NOMO-1 treated with DMSO at 0.1 percent for 48 hours (cell line): ENCODE measurements around the gene SLC28A1.
"Not testable (repeated sequence)": the region's sequence is repeated elsewhere in the genome, so short reads cannot be mapped to it uniquely, and the experiment has no call there.

Experiments
- DNase-seq: peaks from one replicate; lab custom pipeline; 2025; ENCODE audit not compliant: unreplicated experiment; lab: John Stamatoyannopoulos, UW

Gene SLC28A1

GRCh38 chr15:84909029-84909428 is 24.6 kb downstream of the SLC28A1 start:
- no peak for DNase-seq

DNA sequence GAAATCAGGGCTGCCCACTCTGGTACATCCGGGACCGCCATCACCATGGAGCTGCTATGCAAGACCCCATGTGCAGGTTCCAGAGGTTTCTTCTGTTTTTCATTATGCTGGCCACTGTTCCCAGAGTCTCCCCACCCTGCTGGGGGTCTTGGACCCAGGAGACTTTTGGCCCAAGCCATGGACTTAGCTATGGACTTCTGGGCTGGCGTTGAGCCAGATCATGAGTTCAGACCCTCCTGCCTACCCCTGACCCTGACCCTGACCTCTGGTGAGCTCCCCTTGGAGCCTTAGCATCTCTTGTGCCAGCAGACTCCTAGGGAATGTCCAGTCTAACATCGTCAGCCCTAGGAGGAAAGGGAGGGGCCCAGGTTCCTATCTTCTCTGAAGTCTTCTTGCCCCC is 25.3 kb downstream of the SLC28A1 start:
- DNase-seq: no peak

GRCh38 chr15:84910928-84911623 is 26.6 kb downstream of the SLC28A1 start:
- DNase-seq: no peak

DNA sequence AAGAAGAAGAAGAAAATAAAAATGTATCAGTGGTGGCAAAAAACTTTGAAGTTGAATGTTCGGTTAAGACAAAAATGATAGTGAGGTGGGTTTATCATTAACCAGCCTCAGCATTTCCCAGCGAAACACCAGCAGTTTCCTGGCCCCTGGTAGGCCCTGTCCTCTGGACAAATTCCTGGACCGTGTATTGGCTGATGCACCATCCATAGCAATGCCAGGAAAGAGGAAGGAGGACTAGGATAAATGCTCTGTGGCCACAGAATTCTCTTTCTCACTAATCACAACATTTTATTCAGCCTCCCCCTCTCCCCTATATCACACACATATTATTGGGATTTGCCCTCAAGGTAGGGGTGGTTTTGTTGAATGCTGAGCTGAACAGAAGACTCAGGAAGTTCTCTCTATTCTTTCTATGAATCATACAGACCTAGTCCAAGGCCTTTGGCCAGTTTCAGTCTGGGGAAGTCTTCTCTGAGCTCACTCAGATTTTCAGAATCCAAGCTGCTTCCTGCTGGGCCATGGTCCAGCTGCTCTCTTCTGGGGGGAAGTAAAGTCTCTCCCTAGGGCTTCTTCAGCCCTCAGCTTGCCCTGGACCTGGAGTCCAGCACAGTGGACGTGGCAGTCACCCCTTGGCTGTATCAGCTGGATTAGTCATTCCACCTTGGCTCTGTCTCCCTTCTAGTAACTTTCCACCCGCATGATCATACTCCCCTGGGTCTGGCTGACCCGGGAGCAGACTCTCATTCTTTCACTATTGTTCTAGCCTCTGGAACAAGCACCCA is 27.6 kb downstream of the SLC28A1 start:
- DNase-seq: no peak

DNA sequence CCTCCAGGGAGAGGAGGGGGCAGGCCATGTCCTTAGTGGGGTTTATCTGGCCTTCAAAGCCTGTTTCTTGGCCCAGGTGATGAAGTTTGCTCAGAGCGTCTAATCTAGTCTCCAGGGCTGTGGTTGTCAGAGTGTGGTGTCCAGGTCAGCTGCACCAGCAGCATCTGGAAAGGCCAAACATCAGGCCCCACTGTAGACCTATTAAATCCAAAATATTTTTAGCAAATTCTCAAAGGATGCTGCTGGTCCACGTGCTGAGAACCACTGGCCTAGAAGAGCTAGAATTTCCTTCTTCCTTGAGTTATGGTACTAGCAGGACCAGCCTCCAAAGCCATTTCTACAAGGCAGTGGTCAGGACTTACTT is 28.9 kb downstream of the SLC28A1 start:
- DNase-seq: no peak

- DNase-seq: no peak
These were observed 29.9 kb downstream of the SLC28A1 start for GRCh38 chr15:84914351-84914750.

DNA sequence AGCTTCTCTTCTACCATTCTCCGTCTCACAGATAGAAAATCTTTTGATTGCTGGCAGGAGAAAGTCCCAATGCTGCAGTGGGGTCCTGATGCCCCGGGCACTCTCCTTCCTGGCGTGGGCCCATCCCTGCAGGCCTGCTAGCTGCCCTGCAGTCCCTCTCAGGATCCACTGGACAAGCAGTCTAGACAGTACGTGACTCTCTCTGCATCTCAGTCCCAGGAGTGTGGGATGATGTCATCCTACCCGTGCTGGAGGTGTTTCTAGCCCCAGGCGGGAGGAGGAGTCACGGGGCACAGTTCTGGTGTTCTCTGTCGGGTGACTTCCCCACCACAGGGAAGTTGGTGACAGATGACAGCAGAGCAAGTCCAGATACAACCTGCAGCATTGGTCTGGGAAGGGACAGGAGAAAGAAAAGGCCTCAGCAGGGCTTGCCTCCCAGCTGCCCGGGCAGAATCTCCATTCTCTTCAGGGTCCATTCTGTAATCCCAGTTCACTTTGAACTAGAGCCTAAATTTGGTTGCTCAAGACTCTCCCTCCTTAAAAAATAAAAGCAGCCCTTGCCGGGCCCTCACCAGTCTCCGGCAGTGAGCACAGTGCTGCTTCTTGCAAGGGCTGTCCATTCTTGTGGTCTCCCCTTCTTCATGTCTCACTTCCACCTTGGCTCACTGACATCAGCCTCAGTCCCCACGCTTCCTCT is 30.6 kb downstream of the SLC28A1 start:
- peak; percentile 77 for DNase-seq

DNA sequence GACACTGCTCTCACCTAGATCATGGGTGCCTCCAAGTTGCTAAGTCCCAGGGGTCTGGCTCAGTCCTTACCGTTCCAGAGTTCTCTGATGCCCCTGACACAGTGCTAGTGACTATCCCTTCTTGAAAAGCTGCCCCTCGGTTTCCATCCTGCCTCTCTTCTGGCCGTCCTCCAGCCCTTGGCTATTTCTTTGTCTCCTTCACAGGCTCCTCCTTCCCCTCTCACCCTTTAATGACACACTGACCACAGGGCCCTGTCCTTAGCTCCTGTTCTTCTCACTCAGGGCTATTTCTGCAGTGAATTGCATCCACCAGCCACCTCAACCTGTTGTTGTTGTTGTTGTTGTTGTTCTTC is 31.1 kb downstream of the SLC28A1 start:
- no peak for DNase-seq

- DNase-seq: no peak
These were observed 33.0 kb downstream of the SLC28A1 start for GRCh38 chr15:84917452-84917851.

- DNase-seq: no peak
These were observed 34.7 kb downstream of the SLC28A1 start for GRCh38 chr15:84919106-84919667.

DNA sequence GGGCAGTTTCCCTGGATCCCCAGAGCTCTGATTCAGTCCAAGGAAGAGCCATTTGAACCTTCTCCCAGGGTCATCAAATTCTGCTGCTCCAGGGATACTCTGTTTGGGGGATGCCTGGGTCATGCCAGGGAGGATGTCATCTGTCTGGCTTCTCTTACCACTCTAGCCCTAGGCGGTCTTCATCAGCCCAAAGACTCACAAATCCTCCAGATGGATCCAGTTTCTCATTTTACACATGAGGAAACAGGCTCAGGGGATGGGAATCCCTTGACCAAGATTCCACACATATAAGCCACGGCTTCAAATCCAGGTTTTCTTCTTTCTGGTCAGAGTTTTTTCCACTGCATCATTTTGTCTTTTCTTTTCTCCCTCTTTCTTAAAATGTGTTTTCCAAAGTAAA is 36.7 kb downstream of the SLC28A1 start:
- no peak for DNase-seq

GRCh38 chr15:84922530-84922929 is 38.1 kb downstream of the SLC28A1 start:
- no peak for DNase-seq

DNA sequence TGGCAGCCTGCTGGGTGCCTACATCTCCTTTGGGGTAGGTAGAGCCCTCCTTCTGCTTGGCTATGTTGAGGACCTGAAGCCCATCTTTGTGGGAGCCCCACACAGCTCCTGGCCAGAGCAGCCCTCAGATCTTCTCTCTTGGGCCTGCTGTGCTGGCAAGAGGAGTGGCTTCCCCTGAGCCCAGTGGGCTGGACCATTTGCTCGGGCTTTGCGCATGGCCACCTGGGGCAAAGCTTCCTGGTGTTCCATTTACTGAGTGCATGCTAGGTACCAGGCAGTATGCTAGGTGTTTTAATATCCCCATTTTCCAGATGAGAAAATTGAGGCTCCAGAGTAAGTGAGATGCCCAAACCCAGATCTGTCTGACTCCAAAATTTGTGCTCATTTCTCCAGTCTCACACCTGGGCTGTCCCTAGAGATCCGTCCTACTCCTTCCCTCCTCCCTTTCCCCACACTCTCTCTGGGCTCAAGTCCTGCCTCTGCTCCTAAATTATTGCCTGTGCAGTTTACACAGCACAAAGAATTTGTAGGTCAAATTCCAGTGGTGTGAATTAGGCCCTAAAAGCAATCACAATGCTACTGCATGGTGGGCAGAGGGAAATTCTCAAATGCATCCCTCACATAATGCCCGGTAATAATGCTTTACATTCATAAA is 39.7 kb downstream of the SLC28A1 start:
- DNase-seq: no peak

- not testable (repeated sequence) for DNase-seq
These were observed 40.5 kb downstream of the SLC28A1 start for GRCh38 chr15:84924821-84925569.

DNA sequence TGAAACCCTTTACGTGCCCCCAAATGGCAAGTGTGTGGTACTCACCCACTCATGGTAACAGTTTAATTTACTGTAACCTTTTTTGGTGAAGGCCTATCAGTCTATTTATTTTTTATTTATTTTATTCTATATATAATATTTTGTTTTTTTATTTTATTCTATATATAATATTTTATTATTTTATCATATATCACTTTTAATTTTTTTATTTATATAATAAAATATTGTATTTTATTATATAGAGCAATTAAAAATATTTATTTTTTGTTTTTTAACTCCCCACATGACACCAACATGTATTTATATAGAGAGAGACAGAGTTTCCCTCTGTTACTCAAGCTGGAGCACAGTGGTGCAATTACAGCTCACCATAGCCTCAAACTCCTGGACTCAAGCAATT is 41.4 kb downstream of the SLC28A1 start:
- DNase-seq: no peak

GRCh38 chr15:84926491-84927230 is 42.2 kb downstream of the SLC28A1 start:
- no peak for DNase-seq

DNA sequence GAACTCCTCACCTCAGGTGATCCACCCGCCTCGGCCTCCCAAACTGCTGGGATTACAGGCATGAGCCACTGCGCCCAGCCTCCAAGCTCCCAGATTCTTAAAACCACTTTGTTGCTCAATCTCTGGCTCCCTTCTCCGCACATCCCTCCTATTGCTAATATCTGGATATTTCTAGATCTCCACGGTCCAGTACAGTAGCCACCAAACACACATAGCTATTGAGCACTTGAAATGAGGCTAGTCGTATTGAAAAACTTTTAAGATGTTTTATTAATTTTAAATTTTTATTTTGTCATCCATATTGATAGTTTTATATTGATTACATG is 44.3 kb downstream of the SLC28A1 start:
- DNase-seq: no peak

GRCh38 chr15:84929795-84930603 is 45.5 kb downstream of the SLC28A1 start:
- DNase-seq: no peak
